DOHH2 (cell line): Measurements from ENCODE around the gene MIS18A.

Source experiments
- CTCF ChIP-seq: fragments of 200-600 bp; sonication (generic); IDR thresholded peaks from one replicate; pipeline ENCODE4 v1.5.1; 2014; ENCODE audit warnings: antibody characterized with exemption, mild to moderate bottlenecking, low read depth, low read length; ENCODE audit not compliant: poor library complexity, severe bottlenecking
- EZH2phosphoT487 ChIP-seq: fragments of 200-600 bp; sonication (generic); IDR thresholded peaks from 2 replicates; pipeline ENCODE4 v1.6.1; 2017; ENCODE audit warnings: borderline replicate concordance, mild to moderate bottlenecking, antibody characterized with exemption, low read length, moderate library complexity, mixed read lengths

- no peak for TF ChIP-seq CTCF
- TF ChIP-seq EZH2phosphoT487: no peak
Measured at GRCh38 chr21:32239551-32239950, 39.3 kb downstream of the MIS18A start.
